Thymus (tissue), 11 donors: Measurements from ENCODE around the gene KCTD17. TPM values are rescaled to one million over a fixed set of nuclear protein-coding genes. Genes with fewer than 3 reads are reported as not detected.

Experiments
- DNase-seq, 9 donors: peaks; one replicate each; pipeline ENCODE4 v3.0.0-alpha.2; 2013; ENCODE audit warnings: low spot score in 9 of 9, low read depth in 6 of 9, missing footprints in 1 of 9
- H3K27ac ChIP-seq, 2 donors: one replicate each; pipeline ENCODE4 v1.5.1; 2013; ENCODE audit warnings: control low read depth in 1 of 2, low read depth in 1 of 2, low read length in 1 of 2, mild to moderate bottlenecking in 1 of 2, moderate library complexity in 1 of 2
- H3K27me3 ChIP-seq, 2 donors: one replicate each; pipeline ENCODE4 v1.5.1; 2013; ENCODE audit warnings: low read length in 1 of 2; ENCODE audit not compliant: control insufficient read depth in 2 of 2, insufficient read depth in 1 of 2
- H3K36me3 ChIP-seq, 2 donors: one replicate each; pipeline ENCODE4 v1.5.1; 2013; ENCODE audit warnings: low read length in 1 of 2, mild to moderate bottlenecking in 1 of 2, moderate library complexity in 1 of 2; ENCODE audit not compliant: control insufficient read depth in 2 of 2, insufficient read depth in 2 of 2
- H3K4me1 ChIP-seq, 2 donors: one replicate each; pipeline ENCODE4 v1.5.1; 2013; ENCODE audit warnings: low read length in 2 of 2; ENCODE audit not compliant: control insufficient read depth in 2 of 2, insufficient read depth in 2 of 2
- H3K4me3 ChIP-seq, 2 donors: one replicate each; pipeline ENCODE4 v1.5.1; 2013; ENCODE audit warnings: low read length in 2 of 2, control low read depth in 1 of 2, mild to moderate bottlenecking in 1 of 2
- H3K9me3 ChIP-seq, 2 donors: one replicate each; pipeline ENCODE4 v1.5.1; 2013; ENCODE audit warnings: low read length in 1 of 2, mild to moderate bottlenecking in 1 of 2; ENCODE audit not compliant: control insufficient read depth in 2 of 2, insufficient read depth in 1 of 2
- WGBS: extraction: QIAGEN DNeasy Blood & Tissue Kit; methylation state at CpG from one replicate; pipeline ENCODE4 v1.1.7; 2013; 5-methylcytosine and 5-hydroxymethylcytosine counted together
- polyA plus RNA-seq: library from polyadenylated mRNA; stranded (reverse); fragments of 200-250 nt; gene quantifications from one replicate; pipeline ENCODE4 v1.2.3, GENCODE V29; 2013
- total RNA-seq: library from RNA; stranded (reverse); fragments of 120-200 nt; gene quantifications from one replicate; pipeline ENCODE4 v1.2.4, GENCODE V29; 2013
- donor health status: healthy.

KCTD17 gene
- total and polyA plus RNA-seq, 2 donors, result 10.5 to 25.2 TPM

DNA sequence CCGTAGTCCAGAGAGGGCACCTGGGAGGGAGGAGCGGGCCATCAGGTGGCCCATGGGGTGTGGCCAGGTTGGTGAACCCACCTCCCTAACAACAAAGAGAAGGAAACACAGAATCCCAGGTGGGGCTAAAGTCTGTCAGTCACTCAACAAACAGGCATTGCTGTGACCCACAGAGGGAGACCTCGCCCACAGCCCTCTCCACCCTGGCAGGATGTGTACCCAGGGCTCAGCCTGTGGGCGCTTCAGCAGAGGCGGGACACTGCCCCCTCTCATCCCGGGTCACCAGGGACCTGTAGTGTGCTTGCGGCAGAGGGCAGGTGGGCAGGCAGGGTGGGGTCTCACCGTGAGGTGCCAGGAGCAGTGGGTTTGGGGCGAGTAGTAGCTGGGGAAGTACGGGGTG, 32.8 kb downstream of the KCTD17 start:
- DNase-seq, result no peak
- 91% methylated on average over 10 of the region's 10 CpGs for WGBS
- H3K36me3 ChIP-seq, result no peaks in the 10 kb centered on the region
- no peaks in the 10 kb centered on the region for H3K9me3 ChIP-seq
- no peak overlapping the region for H3K27ac ChIP-seq
- no peak overlapping the region for H3K4me3 ChIP-seq
- peaks cover 0 to 32% of the 10 kb centered on the region in 2 donors for H3K27me3 ChIP-seq
- H3K4me1 ChIP-seq, result peaks cover 10 to 14% of the 10 kb centered on the region in 2 donors

DNA sequence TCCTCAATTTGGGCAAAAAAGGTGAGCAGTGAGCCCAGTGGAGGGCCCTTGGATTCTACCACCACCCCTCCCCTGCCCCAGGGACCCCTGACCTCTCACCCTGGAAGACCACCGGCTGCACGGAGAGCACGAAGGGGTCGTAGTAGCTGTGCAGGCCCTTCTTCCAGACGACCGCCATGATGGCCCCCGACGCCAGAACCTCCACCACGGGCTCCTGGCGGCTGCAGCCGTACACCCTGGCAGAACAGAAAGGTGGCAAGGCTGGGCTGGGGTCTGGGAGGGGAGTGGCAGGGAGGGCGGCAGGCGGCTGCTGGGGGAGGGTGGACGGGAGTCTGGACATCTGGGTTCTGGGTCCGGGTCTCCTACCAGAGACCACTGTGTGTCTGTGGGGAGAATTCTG, 34.6 kb downstream of the KCTD17 start:
- DNase-seq, result no peak
- Histone ChIP-seq H3K27ac (no peak overlapping the region), H3K4me3 (no peak overlapping the region), H3K27me3 (peaks cover 0 to 36% of the 10 kb centered on the region in 2 donors), H3K4me1 (peaks cover 0 to 3% of the 10 kb centered on the region in 2 donors), H3K9me3 (no peaks in the 10 kb centered on the region), H3K36me3 (no peaks in the 10 kb centered on the region)
- WGBS, result 91% methylated on average over 15 of the region's 15 CpGs

DNA sequence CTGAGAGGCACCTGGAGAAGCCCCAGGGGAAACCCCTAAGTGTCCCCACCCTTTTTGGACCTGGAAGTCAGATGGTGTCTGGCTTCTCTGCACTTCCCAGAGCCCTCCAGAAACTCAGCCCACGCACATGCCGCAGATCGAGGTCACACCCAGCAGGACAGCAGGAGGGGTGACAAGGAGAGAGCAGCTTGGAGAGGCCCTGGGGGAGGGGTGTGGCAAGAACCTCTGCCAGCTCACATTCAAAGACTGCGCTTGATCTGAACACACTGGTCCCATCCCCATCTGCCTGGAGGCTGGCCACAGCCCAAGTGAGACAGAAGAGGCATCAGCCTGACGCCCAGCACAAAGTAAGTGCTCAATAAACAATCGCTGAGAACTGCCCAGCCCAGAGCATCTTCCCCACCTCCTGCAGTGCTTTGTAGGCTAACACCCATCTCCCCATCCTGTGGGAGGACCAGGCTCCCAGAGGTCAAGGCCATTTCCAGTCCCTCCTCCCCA, 36.6 kb downstream of the KCTD17 start:
- H3K27me3 ChIP-seq, result peaks cover 0 to 38% of the 10 kb centered on the region in 2 donors
- WGBS, result 81% methylated on average over 6 of the region's 6 CpGs
- no peaks in the 10 kb centered on the region for H3K9me3 ChIP-seq

DNA sequence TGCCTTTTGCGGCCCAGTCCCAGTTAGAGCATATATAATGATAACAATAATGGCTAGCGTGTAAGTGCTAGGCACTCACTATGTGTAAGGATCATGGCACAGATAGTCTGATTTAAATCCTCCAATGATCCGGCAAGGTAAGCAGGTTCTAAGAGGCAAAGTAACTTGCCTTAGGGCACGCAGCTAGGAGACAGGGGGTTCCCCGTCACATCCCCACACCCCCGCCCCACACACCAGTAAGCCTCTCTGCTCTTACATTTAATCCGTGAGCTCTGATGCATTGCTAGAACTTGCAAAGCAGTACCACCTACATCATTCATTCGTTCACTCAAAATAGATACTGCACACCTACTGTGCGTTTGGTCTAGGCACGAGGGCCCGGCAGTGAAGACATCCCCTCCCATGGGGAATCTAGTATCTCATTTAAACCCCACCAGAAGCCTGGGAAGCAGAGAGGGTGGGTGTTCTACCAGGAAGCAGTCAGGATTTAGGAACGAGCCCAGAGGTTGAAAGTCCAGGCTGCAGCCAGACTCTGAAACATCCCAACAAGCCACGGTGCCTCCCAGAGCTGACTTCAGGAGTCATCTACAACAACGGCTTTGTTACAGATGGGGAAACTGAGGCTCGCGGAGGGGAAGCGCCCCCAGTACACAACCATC, 37.3 kb downstream of the KCTD17 start:
- Histone ChIP-seq H3K27me3 (peaks cover 0 to 38% of the 10 kb centered on the region in 2 donors), H3K4me1 (peaks cover 0 to 3% of the 10 kb centered on the region in 2 donors), H3K36me3 (no peaks in the 10 kb centered on the region), H3K27ac (no peak overlapping the region), H3K4me3 (no peak overlapping the region), H3K9me3 (no peaks in the 10 kb centered on the region)
- WGBS, result 89% methylated on average over 17 of the region's 17 CpGs
- DNase-seq, result no peak

More for the DNA sequence above, 36.6 kb downstream of the KCTD17 start:
- DNase-seq, result no peak
- Histone ChIP-seq H3K36me3 (no peaks in the 10 kb centered on the region), H3K27ac (no peak overlapping the region), H3K4me3 (no peak overlapping the region), H3K4me1 (peaks cover 0 to 3% of the 10 kb centered on the region in 2 donors)

DNA sequence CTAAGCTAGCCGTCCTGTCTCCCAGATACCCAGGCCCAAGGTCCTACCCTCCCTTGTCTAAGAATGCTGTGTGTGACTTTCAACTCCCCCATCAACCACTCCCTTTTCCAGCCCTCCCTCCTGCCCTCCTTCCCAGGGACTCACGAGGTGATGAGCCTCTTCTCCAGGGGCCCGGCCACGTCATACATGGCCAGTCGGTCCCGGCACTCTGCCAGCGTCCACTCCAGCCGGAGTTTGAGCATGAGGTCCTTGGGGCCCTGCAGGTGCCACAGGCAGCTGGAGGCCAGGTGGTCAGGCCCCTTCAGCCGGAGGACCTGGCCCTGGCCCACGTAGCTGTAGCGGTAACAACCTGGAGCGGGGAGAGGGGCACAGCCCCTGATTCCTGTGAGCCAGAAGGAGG, 37.9 kb downstream of the KCTD17 start:
- Histone ChIP-seq H3K36me3 (no peaks in the 10 kb centered on the region), H3K4me1 (peaks cover 0 to 3% of the 10 kb centered on the region in 2 donors), H3K9me3 (no peaks in the 10 kb centered on the region), H3K27me3 (peaks cover 0 to 36% of the 10 kb centered on the region in 2 donors), H3K4me3 (no peak overlapping the region), H3K27ac (no peak overlapping the region)
- WGBS, result 86% methylated on average over 12 of the region's 12 CpGs
- no peak for DNase-seq

DNA sequence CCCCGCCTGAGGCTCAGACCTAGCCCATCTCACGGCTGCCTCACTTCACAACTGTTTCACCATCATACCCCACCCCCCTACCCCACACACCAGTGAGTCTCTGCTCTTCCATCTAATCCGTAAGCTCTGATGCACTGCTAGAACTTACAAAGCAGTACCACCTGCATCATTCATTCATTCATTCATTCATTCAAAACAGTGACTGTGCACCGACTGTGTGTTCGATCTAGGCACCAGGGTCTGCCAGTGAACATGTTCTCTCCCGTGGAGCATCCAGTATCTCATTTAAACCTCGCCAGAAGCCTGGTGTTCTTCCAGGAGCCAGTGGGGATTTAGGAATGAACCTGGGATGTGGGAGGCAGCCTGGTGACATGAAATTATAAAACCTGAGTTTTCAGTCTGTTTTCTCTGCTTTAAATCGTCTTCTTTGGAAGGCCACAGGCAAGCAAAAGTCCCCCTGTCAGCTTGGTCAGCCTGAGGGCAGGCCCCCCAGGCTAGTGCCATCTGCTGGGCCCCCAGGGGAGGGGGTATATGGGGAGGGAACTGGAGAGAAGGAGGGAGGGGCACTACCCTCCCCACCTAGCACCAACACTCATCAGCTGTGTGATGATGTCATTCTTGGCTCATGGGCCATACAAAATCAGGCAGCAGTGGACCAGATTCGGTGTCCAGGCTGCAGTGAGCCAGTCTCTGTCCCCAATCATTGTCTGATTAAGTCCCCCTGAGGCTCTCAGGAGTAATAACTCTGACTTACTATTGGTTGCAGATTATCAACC, 39.6 kb downstream of the KCTD17 start:
- peaks cover 0 to 3% of the 10 kb centered on the region in 2 donors for H3K4me1 ChIP-seq
- H3K36me3 ChIP-seq, result no peaks in the 10 kb centered on the region
- no peak overlapping the region for H3K27ac ChIP-seq
- no peak overlapping the region for H3K4me3 ChIP-seq
- peaks cover 0 to 42% of the 10 kb centered on the region in 2 donors for H3K27me3 ChIP-seq
- no peak for DNase-seq
- H3K9me3 ChIP-seq, result no peaks in the 10 kb centered on the region
- WGBS, result 94% methylated on average over 9 of the region's 9 CpGs

DNA sequence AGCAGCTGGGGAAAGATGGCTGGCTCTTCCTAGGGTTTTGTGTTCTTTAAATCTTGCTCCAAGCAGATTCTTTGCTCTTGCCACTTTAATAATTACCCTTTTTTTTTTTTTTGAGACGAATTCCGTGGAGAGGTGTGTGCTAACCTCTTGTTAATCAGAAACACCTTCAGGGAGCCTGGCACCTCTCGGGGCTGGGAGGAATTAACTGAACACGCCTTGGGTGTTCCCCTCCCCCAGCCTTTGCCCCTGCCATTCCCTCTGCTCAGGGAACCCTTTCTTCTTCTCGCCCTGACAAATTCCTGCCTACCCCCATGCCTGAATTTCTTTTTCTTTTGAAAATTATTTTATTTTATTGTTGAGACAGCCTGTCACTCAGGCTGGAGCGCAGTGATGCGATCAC, 40.5 kb downstream of the KCTD17 start:
- H3K36me3 ChIP-seq, result no peaks in the 10 kb centered on the region
- no peak overlapping the region for H3K4me3 ChIP-seq
- DNase-seq, result no peak
- peaks cover 0 to 3% of the 10 kb centered on the region in 2 donors for H3K4me1 ChIP-seq
- H3K9me3 ChIP-seq, result no peaks in the 10 kb centered on the region
- peaks cover 0 to 46% of the 10 kb centered on the region in 2 donors for H3K27me3 ChIP-seq
- WGBS, result 95% methylated on average over 7 of the region's 7 CpGs
- H3K27ac ChIP-seq, result no peak overlapping the region

DNA sequence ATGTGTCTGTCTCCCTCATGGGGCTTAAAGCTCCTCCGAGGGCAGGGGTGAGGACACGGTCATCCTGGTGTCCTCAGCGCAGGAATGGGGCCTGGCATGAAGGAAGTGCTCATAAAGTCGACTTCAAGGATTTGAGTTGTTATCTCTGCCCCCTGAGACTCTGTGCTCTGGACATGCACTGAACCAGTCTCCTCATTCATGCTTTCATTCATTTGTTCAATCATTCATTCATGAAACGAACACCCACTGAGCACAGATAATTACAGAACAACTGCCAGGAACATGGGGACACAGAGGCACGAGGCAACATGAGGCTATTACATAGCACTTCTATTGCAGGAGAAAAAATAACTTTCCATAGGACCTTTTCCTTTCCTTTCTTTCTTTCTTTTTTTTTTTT, 41.5 kb downstream of the KCTD17 start:
- Histone ChIP-seq H3K27me3 (peaks cover 0 to 48% of the 10 kb centered on the region in 2 donors), H3K27ac (no peak overlapping the region), H3K4me1 (peaks cover 0 to under 1% of the 10 kb centered on the region in 2 donors), H3K4me3 (no peak overlapping the region), H3K36me3 (no peaks in the 10 kb centered on the region), H3K9me3 (no peaks in the 10 kb centered on the region)
- no peak for DNase-seq
- 86% methylated on average over 6 of the region's 6 CpGs for WGBS

DNA sequence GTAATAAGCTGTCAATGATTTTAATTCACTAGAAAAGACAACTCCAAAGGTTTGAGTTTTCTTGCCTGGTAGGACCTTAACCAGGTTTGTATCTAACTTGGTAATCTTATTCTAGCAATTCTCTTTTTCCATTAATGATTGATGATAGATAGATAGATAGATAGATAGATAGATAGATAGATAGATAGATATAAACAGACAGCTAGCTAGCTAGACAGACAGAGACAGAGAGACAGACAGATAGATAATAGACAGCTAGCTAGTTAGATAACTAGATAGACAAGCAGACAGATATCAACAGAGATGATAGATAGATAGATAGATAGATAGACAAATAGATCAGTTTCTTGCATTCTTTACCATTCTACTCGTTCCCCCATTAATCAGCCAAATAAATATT, 42.7 kb downstream of the KCTD17 start:
- 85% methylated on average over 1 of the region's 1 CpG for WGBS
- H3K4me3 ChIP-seq, result no peak overlapping the region
- no peak overlapping the region for H3K27ac ChIP-seq
- DNase-seq, result no peak
- H3K4me1 ChIP-seq, result no peaks in the 10 kb centered on the region
- H3K9me3 ChIP-seq, result no peaks in the 10 kb centered on the region
- H3K36me3 ChIP-seq, result no peaks in the 10 kb centered on the region
- H3K27me3 ChIP-seq, result peaks cover 0 to 54% of the 10 kb centered on the region in 2 donors
